Ovary (tissue), 9 donors: ENCODE results near the gene INHBB. TPM values are rescaled to one million over a fixed set of nuclear protein-coding genes. Genes with fewer than 3 reads are reported as not detected.

Experiments
- DNase-seq, 5 donors: peaks; one replicate each; pipeline ENCODE4 v3.0.0-alpha.2; 2019 to 2020
- H3K27ac ChIP-seq, 2 donors: fragments of 200-600 bp; one replicate each; pipeline versions ENCODE4 v1.5.1 to v1.8.0; 2019 to 2022
- H3K27me3 ChIP-seq: fragments of 200-600 bp; one replicate; pipeline ENCODE4 v1.8.0; 2022
- H3K36me3 ChIP-seq: fragments of 200-600 bp; sonication (generic); one replicate; pipeline ENCODE4 v1.5.1; 2019
- H3K4me1 ChIP-seq: one replicate; pipeline ENCODE4 v1.8.1; 2013; ENCODE audit warnings: mild to moderate bottlenecking, moderate library complexity; ENCODE audit not compliant: insufficient read depth
- H3K4me3 ChIP-seq: fragments of 200-600 bp; sonication (generic); one replicate; pipeline ENCODE4 v1.5.1; 2017
- H3K9me3 ChIP-seq, 2 donors: fragments of 200-600 bp in 1 of 2; sonication (generic) in 1 of 2; one replicate each; pipeline versions ENCODE4 v1.5.1 to v1.8.1; 2013 to 2019; ENCODE audit warnings: mild to moderate bottlenecking in 1 of 2, moderate library complexity in 1 of 2
- CTCF ChIP-seq, 3 donors: fragments of 450-650 bp in 2 of 3; fragments of 200-600 bp in 1 of 3; IDR thresholded peaks; one replicate each; pipeline versions ENCODE4 v1.5.1 to v1.8.0; 2016 to 2022; ENCODE audit warnings: antibody characterized with exemption in 3 of 3, mild to moderate bottlenecking in 1 of 3
- EP300 ChIP-seq: sonication (generic); formaldehyde crosslinking; IDR thresholded peaks from one replicate; pipeline ENCODE4 v1.6.1; 2017; ENCODE audit warnings: antibody characterized with exemption
- POLR2A ChIP-seq: fragments of 450-650 bp; IDR thresholded peaks from one replicate; pipeline ENCODE4 v1.6.1; 2017; ENCODE audit warnings: antibody characterized with exemption, mild to moderate bottlenecking, moderate library complexity
- WGBS, 3 donors: extraction: QIAGEN DNeasy Blood & Tissue Kit in 1 of 3; methylation state at CpG; one replicate each; pipeline versions ENCODE4 v1.1.5 to v1.1.7; 2013 to 2017; 5-methylcytosine and 5-hydroxymethylcytosine counted together
- intact Hi-C, 4 donors: fragments of 100-400 bp; cut with DNase I; formaldehyde crosslinking; loops; one replicate each; pipeline versions ENCODE4 v1.11.0 to v1.15.1; 2022 to 2023
- polyA plus RNA-seq, 2 donors: library from polyadenylated mRNA; stranded (reverse); fragments of 200-250 nt in 1 of 2; fragments of 350-450 nt in 1 of 2; fragmentation: Illumina TruSeq in 1 of 2; extraction: RNeasy Lipid Tissue Mini Kit (QIAGEN cat#74804) in 1 of 2; gene quantifications; one replicate each; pipeline ENCODE4 v1.2.3, GENCODE V29; 2013 to 2014
- total RNA-seq, 7 donors: library from RNA; depleted of rRNA in 2 of 7; stranded (reverse); fragments of >200 nt in 2 of 7; fragmentation: NEBNext Ultra II Directional in 3 of 7; extraction: Animal tissue kit (Norgen Biotek cat#: 25700) in 3 of 7; gene quantifications; one replicate each; pipeline versions ENCODE4 v1.1.0 to v1.2.4, GENCODE V29; 2016 to 2023
- donor health status: DM: no; HTN: no; CAD: no; lungs with moderate emphysema.
- donor health status: DM: no; HTN: no; CAD: no.
- donor health status: Bipolar disorder and iron deficiency.
- donor health status: DM: yes; HTN: yes; CAD: no.
- donor health status: DM: no; HTN: no; CAD: no.
- donor health status: DM: yes; HTN: yes; CAD: no.

INHBB gene
- total and polyA plus RNA-seq, 9 donors, result 1.1 to 6.9 (median 4.0) TPM

GRCh38 chr2:120305296-120305695 is 40.6 kb upstream of the INHBB start:
- Histone ChIP-seq H3K27me3 (no peaks in the 10 kb centered on the region), H3K4me1 (no peaks in the 10 kb centered on the region), H3K9me3 (no peaks in the 10 kb centered on the region), H3K36me3 (no peaks in the 10 kb centered on the region), H3K4me3 (no peak overlapping the region), H3K27ac (no peak overlapping the region)
- DNase-seq, result no peak
- 32 to 51% (median 36%) methylated on average over 6 of the region's 6 CpGs for WGBS, 3 donors
- TF ChIP-seq POLR2A (no peak), CTCF (IDR thresholded peaks at IDR 0.05) (no peak), EP300 (no peak)
- intact Hi-C loops, result no loop called here

GRCh38 chr2:120305937-120306490 is 39.9 kb upstream of the INHBB start:
- Histone ChIP-seq H3K27ac (no peak overlapping the region), H3K9me3 (no peaks in the 10 kb centered on the region), H3K4me3 (no peak overlapping the region), H3K27me3 (no peaks in the 10 kb centered on the region), H3K4me1 (no peaks in the 10 kb centered on the region), H3K36me3 (no peaks in the 10 kb centered on the region)
- TF ChIP-seq CTCF (IDR thresholded peaks at IDR 0.05) (no peak), EP300 (no peak), POLR2A (no peak)
- no peak for DNase-seq
- intact Hi-C loops, result no loop called here
- WGBS, 3 donors, result 89 to 96% (median 95%) methylated on average over 5 of the region's 5 CpGs

GRCh38 chr2:120307482-120307881 is 38.5 kb upstream of the INHBB start:
- H3K9me3 ChIP-seq, result no peaks in the 10 kb centered on the region
- no peaks in the 10 kb centered on the region for H3K4me1 ChIP-seq
- H3K27me3 ChIP-seq, result no peaks in the 10 kb centered on the region
- no peak overlapping the region for H3K4me3 ChIP-seq
- WGBS, 3 donors, result 79 to 86% (median 82%) methylated on average over 7 of the region's 7 CpGs
- intact Hi-C loops, result no loop called here
- no peak for DNase-seq
- TF ChIP-seq CTCF (IDR thresholded peaks at IDR 0.05) (no peak), POLR2A (no peak), EP300 (no peak)
- H3K27ac ChIP-seq, result no peak overlapping the region
- no peaks in the 10 kb centered on the region for H3K36me3 ChIP-seq

GRCh38 chr2:120308038-120308910 is 37.7 kb upstream of the INHBB start:
- no peaks in the 10 kb centered on the region for H3K36me3 ChIP-seq
- no peaks in the 10 kb centered on the region for H3K4me1 ChIP-seq
- no peaks in the 10 kb centered on the region for H3K27me3 ChIP-seq
- no peak for DNase-seq
- no peak overlapping the region for H3K27ac ChIP-seq
- 87 to 93% (median 91%) methylated on average over 16 of the region's 16 CpGs for WGBS, 3 donors
- H3K4me3 ChIP-seq, result no peak overlapping the region
- intact Hi-C loops, result no loop called here
- TF ChIP-seq EP300 (no peak), POLR2A (no peak), CTCF (IDR thresholded peaks at IDR 0.05) (no peak)
- no peaks in the 10 kb centered on the region for H3K9me3 ChIP-seq
